Choroid plexus epithelial cell (primary cell): ENCODE measurements around the gene SLC22A5.

Source experiments
- DNase-seq: peaks from one replicate; pipeline ENCODE4 v3.0.0-alpha.2; 2010; ENCODE audit warnings: low read depth
- H3K4me3 ChIP-seq: 2 replicates; pipeline ENCODE4 v1.5.1; 2011; ENCODE audit warnings: low read depth, mild to moderate bottlenecking, control low read depth, low read length, moderate library complexity
- CTCF ChIP-seq: conservative IDR thresholded peaks from 2 replicates; pipeline ENCODE4 v1.5.1; 2011; ENCODE audit warnings: low read depth, mild to moderate bottlenecking, control low read depth, inconsistent platforms, low read length, moderate library complexity

The SLC22A5 gene

DNA sequence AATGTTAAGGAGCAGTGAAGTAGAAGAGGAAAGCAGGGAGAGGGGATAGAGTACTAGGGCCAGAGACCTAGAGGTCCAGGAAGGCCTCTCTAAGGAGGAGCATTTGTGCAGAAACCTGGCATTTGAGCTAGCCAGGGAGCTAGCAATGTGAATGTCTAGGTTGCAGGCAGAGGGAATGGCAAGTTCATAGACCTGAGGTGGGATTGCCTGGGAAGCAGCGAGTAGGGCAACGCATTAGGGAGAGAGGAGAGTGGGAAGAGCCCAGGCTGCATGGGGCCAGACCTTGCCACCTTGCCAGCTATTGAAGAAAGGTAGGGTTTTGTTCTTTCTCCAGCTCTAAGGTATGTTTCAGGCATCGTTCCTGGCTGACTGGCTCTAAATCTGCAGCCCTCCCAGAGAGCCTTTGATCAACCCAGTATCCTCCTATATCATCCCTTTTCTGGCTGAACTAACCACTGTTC, 54.0 kb downstream of the SLC22A5 start:
- no peak overlapping the region for H3K4me3 ChIP-seq
- DNase-seq: no peak
- no peak for TF ChIP-seq CTCF

GRCh38 chr5:132424167-132424880, 54.8 kb downstream of the SLC22A5 start:
- no peak for TF ChIP-seq CTCF
- no peak for DNase-seq
- H3K4me3 ChIP-seq: no peak overlapping the region

DNA sequence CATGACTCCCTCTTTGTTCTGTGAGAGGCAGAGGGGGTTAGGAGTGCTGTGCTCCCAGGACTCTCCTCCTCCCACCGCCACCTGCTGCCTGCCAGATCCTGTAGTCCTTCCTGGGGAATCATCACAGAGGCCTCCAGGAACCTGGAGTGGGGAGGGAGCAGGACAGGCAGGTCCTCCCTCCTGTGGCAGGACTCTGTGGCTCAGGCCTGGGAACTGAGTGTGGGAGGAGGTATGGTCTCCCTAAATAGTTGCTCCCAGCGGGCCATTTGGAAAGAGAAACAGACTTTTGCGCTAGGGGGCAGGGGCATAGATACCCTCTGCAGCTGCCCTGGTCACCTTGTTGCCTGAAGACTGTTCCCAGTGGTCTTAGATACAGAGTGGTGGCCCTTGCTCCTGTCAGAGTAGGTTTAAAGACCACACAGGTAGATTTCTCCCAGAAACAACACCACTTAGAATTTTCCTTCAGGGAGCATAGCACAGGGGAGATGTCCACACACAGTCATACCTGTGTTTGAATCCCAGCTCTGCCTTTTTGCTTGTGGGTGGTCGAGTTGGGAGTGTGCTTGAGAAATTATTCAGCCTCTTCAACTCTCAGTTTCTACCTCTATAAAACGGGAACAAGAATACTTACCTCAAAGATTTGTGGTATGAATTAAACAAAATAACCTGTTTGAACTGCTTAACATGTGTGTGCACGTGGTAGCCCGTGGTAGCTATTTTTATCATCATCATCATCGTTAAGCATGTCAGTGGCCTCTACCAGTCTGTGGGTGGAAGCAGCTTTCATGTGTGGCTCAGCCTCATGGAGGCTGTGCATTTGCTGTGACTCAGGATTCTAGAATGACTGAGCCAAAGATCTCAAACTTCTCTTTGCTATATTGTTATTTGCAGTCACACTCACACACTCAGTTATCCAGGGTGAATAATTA, 55.8 kb downstream of the SLC22A5 start:
- peak; percentile 81 for DNase-seq
- no peak for TF ChIP-seq CTCF
- H3K4me3 ChIP-seq: no peak overlapping the region

DNA sequence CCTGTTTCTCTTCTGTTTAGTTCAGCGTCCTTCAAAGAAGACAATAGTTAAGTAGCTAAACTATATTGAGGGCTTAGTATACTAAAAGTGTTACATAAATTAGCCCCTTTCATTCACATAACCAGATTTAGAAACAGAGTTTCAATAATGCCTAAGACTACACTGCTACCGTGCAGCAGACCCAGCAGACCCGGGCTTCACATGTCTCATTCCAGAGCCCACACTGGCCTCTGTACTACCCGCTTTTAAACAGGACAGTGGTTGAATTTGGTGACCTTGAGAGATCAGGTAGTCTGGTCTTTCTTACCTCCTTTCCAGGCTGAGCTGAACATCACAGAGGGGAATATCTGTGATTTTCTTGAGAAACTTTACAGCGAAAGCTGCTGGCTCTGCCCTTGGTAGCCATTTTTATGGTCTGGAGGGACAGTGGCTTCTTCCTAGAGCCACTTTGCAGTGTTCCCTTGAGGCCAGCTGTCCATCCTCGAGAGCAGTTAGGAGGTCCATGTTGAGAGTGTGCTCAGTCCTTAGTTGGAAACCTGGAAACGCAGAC, 56.5 kb downstream of the SLC22A5 start:
- DNase-seq: no peak
- TF ChIP-seq CTCF: no peak
- H3K4me3 ChIP-seq: no peak overlapping the region

GRCh38 chr5:132426525-132427138, 57.1 kb downstream of the SLC22A5 start:
- H3K4me3 ChIP-seq: no peak overlapping the region
- peak; percentile 70 for TF ChIP-seq CTCF
- DNase-seq: peak; percentile 92

DNA sequence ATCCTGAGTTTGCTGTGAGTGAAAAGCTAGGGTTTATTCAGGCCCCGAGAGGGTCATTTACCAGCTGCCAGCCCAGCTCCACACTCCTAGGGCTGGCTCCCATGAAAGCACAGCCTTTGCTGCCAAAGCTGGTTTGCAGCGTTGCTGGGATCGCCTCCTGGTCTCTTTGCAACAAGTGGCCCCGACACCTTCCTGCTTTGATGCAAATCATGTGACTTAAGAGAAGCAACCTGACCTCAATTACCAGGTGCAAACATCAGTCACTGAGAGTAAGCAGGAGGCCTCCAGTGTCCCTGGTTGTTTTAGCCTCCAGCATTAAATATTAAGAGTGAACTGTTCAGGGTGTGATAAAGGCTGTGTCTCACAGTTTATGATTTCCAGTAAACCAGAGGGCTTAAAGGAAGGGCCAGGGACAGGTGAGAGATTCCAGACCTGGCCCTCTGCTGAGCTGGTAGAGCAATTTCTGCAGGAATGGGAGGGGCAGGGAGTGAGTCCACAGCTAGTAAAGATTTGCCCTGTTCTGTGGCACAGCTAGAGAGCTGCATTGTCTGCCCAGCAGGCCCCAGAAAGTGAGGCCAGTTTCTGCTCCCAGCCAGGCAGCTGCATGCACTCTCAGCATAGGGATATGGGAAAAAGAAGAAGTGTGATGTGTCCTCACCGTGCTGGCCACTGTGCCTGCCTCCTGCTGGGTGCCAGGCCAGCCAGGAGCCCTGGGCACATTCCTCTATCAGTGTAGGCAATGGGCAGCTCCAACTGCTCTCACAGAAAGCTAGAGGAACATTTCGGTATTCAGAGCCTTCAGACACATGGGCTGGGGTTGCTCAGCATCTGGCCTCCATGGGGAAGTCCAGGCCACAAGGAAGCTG, 58.0 kb downstream of the SLC22A5 start:
- no peak for DNase-seq
- H3K4me3 ChIP-seq: no peak overlapping the region
- no peak for TF ChIP-seq CTCF
